WI38 (cell line): ENCODE results near the gene NOX1.
A peak's percentile ranks its signal among the peaks of the same experiment; 100 is the strongest.

ENCODE experiments used
- H3K4me3 ChIP-seq: 2 replicates; pipeline ENCODE4 v1.5.1; 2011; ENCODE audit warnings: low read depth, mild to moderate bottlenecking, control low read depth, low read length
- CTCF ChIP-seq: IDR thresholded peaks from 2 replicates; pipeline ENCODE4 v1.5.1; 2012; ENCODE audit warnings: low read depth, mild to moderate bottlenecking, control low read depth, low read length

NOX1 gene

GRCh38 chrX:100874325-100874724 is at the start of gene NOX1:
Gene NOX1 (minus strand): TSS chrX:100874359. CDS start chrX:100874139, 220 bp downstream.
- TF ChIP-seq CTCF, result no peak
- no peak within 1 kb of the TSS for H3K4me3 ChIP-seq

DNA sequence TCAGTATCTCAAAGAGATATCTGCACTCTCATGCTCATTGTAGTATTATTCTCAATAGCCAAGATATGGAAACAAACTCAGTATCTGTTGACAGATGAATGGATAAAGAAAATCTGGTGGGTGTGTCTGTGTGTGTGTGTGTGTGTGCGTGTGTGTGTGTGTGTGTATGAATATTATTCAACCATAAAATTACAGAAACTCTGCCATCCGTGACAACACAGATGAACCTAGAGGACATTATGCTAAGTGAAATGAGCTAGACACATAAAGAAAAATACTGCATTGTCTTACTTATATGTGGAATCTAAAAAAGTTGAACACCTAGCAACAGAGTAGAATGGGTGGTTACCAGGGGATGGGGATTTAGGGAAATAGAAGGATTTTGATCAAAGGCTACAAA is 41.4 kb upstream of the NOX1 start:
- no peak for TF ChIP-seq CTCF

GRCh38 chrX:100913111-100913510 is 39.0 kb upstream of the NOX1 start:
- no peak for TF ChIP-seq CTCF
- no peak overlapping the region for H3K4me3 ChIP-seq

More for the DNA sequence above, 41.4 kb upstream of the NOX1 start:
- H3K4me3 ChIP-seq, result no peak overlapping the region

GRCh38 chrX:100911731-100912130 is 37.6 kb upstream of the NOX1 start:
- TF ChIP-seq CTCF, result no peak
- no peak overlapping the region for H3K4me3 ChIP-seq

GRCh38 chrX:100905620-100906019 is 31.5 kb upstream of the NOX1 start:
- no peak overlapping the region for H3K4me3 ChIP-seq
- TF ChIP-seq CTCF, result no peak

GRCh38 chrX:100904433-100904832 is 30.3 kb upstream of the NOX1 start:
- H3K4me3 ChIP-seq, result no peak overlapping the region
- TF ChIP-seq CTCF, result no peak

GRCh38 chrX:100895365-100896075 is 21.4 kb upstream of the NOX1 start:
- no peak overlapping the region for H3K4me3 ChIP-seq
- TF ChIP-seq CTCF, result peak; percentile 46
